Mucosa of gallbladder (tissue), 1 donor: ENCODE results near the gene MUC3A. TPM values are rescaled to one million over a fixed set of nuclear protein-coding genes. Genes with fewer than 3 reads are reported as not detected.

ENCODE experiments used
- DNase-seq: peaks from one replicate; pipeline ENCODE4 v3.0.0-alpha.2; 2020; ENCODE audit warnings: low spot score
- total RNA-seq: library from RNA; stranded (reverse); gene quantifications from one replicate; pipeline ENCODE4 v1.2.1, GENCODE V29; 2021
- donor health status: DM: no; HTN: no; CAD: no.

MUC3A gene
- total RNA-seq, 1 donor from 2014 or later = 230 TPM

- no peak for DNase-seq
These were observed 5.2 kb upstream of the MUC3A start for GRCh38 chr7:100944138-100944537.

- no peak for DNase-seq
These were observed 3.2 kb upstream of the MUC3A start for GRCh38 chr7:100946111-100946510.

- no peak for DNase-seq
These were observed 2.5 kb upstream of the MUC3A start for GRCh38 chr7:100946766-100947365.

GRCh38 chr7:100947792-100948191, 1.5 kb upstream of the MUC3A start:
- DNase-seq = no peak

GRCh38 chr7:100949933-100950443, 654 bp downstream of the MUC3A start:
- DNase-seq = no peak

GRCh38 chr7:100951172-100951571, 1.8 kb downstream of the MUC3A start:
- DNase-seq = no peak

- no peak for DNase-seq
These were observed 2.7 kb downstream of the MUC3A start for GRCh38 chr7:100951888-100952560.

GRCh38 chr7:100952641-100953040, 3.3 kb downstream of the MUC3A start:
- DNase-seq = no peak

GRCh38 chr7:100957832-100958421, 8.6 kb downstream of the MUC3A start:
- DNase-seq = no peak

- no peak for DNase-seq
These were observed 10.6 kb downstream of the MUC3A start for GRCh38 chr7:100959894-100960293.

GRCh38 chr7:100962537-100962936, 13.2 kb downstream of the MUC3A start:
- no peak for DNase-seq

- no peak for DNase-seq
These were observed 14.1 kb downstream of the MUC3A start for GRCh38 chr7:100963386-100963785.

GRCh38 chr7:100963874-100964273, 14.5 kb downstream of the MUC3A start:
- DNase-seq = no peak

- no peak for DNase-seq
These were observed 15.3 kb downstream of the MUC3A start for GRCh38 chr7:100964630-100965029.

- DNase-seq = no peak
These were observed 15.8 kb downstream of the MUC3A start for GRCh38 chr7:100965045-100965722.

GRCh38 chr7:100965723-100966541, 16.6 kb downstream of the MUC3A start:
- DNase-seq = peak; percentile 81

- no peak for DNase-seq
These were observed 17.4 kb downstream of the MUC3A start for GRCh38 chr7:100966542-100967291.

- DNase-seq = no peak
These were observed 18.0 kb downstream of the MUC3A start for GRCh38 chr7:100967292-100967863.

GRCh38 chr7:100968031-100968430, 18.7 kb downstream of the MUC3A start:
- DNase-seq = no peak

- DNase-seq = no peak
These were observed 19.3 kb downstream of the MUC3A start for GRCh38 chr7:100968650-100969049.
